Hindlimb muscle (tissue), 1 donor: ENCODE results near the gene SLC5A1. TPM values are rescaled to one million over a fixed set of nuclear protein-coding genes. Genes with fewer than 3 reads are reported as not detected.
"Not testable (repeated sequence)": the region's sequence is repeated elsewhere in the genome, so short reads cannot be mapped to it uniquely, and the experiment has no call there.

ENCODE experiments used
- DNase-seq: peaks from one replicate; pipeline ENCODE4 v3.0.0-alpha.2; 2013
- polyA plus RNA-seq: library from polyadenylated mRNA; unstranded; fragments of 120-200 nt; gene quantifications from one replicate; pipeline ENCODE4 v1.2.1, GENCODE V29; 2013; ENCODE audit not compliant: insufficient read length

The SLC5A1 gene
- polyA plus RNA-seq, 1 donor: 2.2 TPM

- DNase-seq: no peak
These were observed 54.9 kb downstream of the SLC5A1 start for GRCh38 chr22:32097881-32098499.

- no peak for DNase-seq
These were observed 57.6 kb downstream of the SLC5A1 start for GRCh38 chr22:32100711-32101110.

GRCh38 chr22:32103658-32104315 lies 60.7 kb downstream of the SLC5A1 start:
- no peak for DNase-seq

GRCh38 chr22:32106930-32107329 lies 63.9 kb downstream of the SLC5A1 start:
- no peak for DNase-seq

- no peak for DNase-seq
These were observed 69.3 kb downstream of the SLC5A1 start for GRCh38 chr22:32112380-32112779.

- DNase-seq: no peak
These were observed 76.6 kb downstream of the SLC5A1 start for GRCh38 chr22:32119568-32120235.

GRCh38 chr22:32120603-32121002 lies 77.5 kb downstream of the SLC5A1 start:
- no peak for DNase-seq

GRCh38 chr22:32122899-32123298 lies 79.8 kb downstream of the SLC5A1 start:
- no peak for DNase-seq

- DNase-seq: no peak
These were observed 80.6 kb downstream of the SLC5A1 start for GRCh38 chr22:32123657-32124056.

GRCh38 chr22:32127904-32128303 lies 84.8 kb downstream of the SLC5A1 start:
- DNase-seq: no peak

GRCh38 chr22:32130464-32130863 lies 87.4 kb downstream of the SLC5A1 start:
- DNase-seq: no peak

GRCh38 chr22:32132126-32132525 lies 89.1 kb downstream of the SLC5A1 start:
- DNase-seq: no peak

- DNase-seq: no peak
These were observed 89.7 kb downstream of the SLC5A1 start for GRCh38 chr22:32132783-32133182.

- not testable (repeated sequence) for DNase-seq
These were observed 91.7 kb downstream of the SLC5A1 start for GRCh38 chr22:32134796-32135195.

- DNase-seq: not testable (repeated sequence)
These were observed 92.9 kb downstream of the SLC5A1 start for GRCh38 chr22:32135958-32136357.

- not testable (repeated sequence) for DNase-seq
These were observed 93.8 kb downstream of the SLC5A1 start for GRCh38 chr22:32136881-32137280.

GRCh38 chr22:32137731-32138324 lies 94.8 kb downstream of the SLC5A1 start:
- DNase-seq: not testable (repeated sequence)

GRCh38 chr22:32138576-32138975 lies 95.5 kb downstream of the SLC5A1 start:
- not testable (repeated sequence) for DNase-seq

GRCh38 chr22:32140688-32141087 lies 97.6 kb downstream of the SLC5A1 start:
- not testable (repeated sequence) for DNase-seq

- DNase-seq: no peak
These were observed 99.5 kb downstream of the SLC5A1 start for GRCh38 chr22:32142600-32142999.

- DNase-seq: peak; percentile 14
These were observed 101.6 kb downstream of the SLC5A1 start for GRCh38 chr22:32144496-32145274.

- not testable (repeated sequence) for DNase-seq
These were observed 104.1 kb downstream of the SLC5A1 start for GRCh38 chr22:32147128-32147527.

- not testable (repeated sequence) for DNase-seq
These were observed 105.3 kb downstream of the SLC5A1 start for GRCh38 chr22:32148372-32148771.
